ENCODE results near the gene HDAC9.
A peak's percentile ranks its signal among the peaks of the same experiment; 100 is the strongest.

Gene HDAC9

GRCh38 chr7:18564779-18565178 is 69.2 kb downstream of the HDAC9 start:
- Histone ChIP-seq H2AFZ (ENCODE audit: low read depth, low read length, severe bottlenecking) (no peak overlapping the region), H3K4me3 (ENCODE audit: insufficient read depth, low read length, poor library complexity, severe bottlenecking) (no peak overlapping the region), H3F3A (ENCODE audit: insufficient read depth) (no peaks in the 10 kb centered on the region), H3K9me2 (replicated peaks; ENCODE audit: insufficient read depth, low read length) (no peaks in the 10 kb centered on the region), H3K9ac (ENCODE audit: low read length) (no peak overlapping the region), H3K9me3 (ENCODE audit: insufficient read depth, low read length) (no peaks in the 10 kb centered on the region), H3K27me3 (ENCODE audit: low read length) (no peaks in the 10 kb centered on the region), H3K4me2 (ENCODE audit: low read depth, low read length, poor library complexity, severe bottlenecking) (no peak overlapping the region), H4K20me1 (ENCODE audit: low read depth, low read length) (no peaks in the 10 kb centered on the region), H3K36me3 (ENCODE audit: low read length) (no peaks in the 10 kb centered on the region), H3K27ac (ENCODE audit: low read depth, low read length) (no peak overlapping the region), H3K79me2 (ENCODE audit: insufficient read depth, low read length) (no peaks in the 10 kb centered on the region)
- TF ChIP-seq CTCF (IDR thresholded peaks at IDR 0.05; ENCODE audit: insufficient read depth, low read length, poor library complexity, severe bottlenecking) (no peak), EZH2phosphoT487 (conservative IDR thresholded peaks at IDR 0.05; ENCODE audit: low read length) (no peak)

DNA sequence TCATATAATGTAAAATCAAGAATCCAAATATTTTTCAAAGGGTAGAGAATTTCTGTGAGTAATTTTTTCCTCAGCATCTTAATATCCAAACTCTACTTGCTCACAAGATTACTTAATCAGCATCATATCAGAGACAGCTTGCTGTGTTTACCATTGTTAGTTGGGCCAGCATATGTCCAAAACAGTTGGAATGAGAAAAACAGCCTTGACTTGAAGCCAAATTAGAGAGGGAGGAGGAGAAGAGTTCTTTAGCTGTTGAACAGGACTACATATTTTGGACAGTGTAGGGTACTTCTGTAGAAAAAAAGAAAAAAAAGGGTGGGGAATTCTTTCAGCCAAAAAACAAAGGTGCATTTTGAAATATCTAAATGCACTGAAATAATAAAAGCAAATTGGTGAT is 69.8 kb downstream of the HDAC9 start:
- TF ChIP-seq CTCF (IDR thresholded peaks at IDR 0.05; ENCODE audit: insufficient read depth, low read length, poor library complexity, severe bottlenecking) (no peak), EZH2phosphoT487 (conservative IDR thresholded peaks at IDR 0.05; ENCODE audit: low read length) (no peak)

GRCh38 chr7:18566205-18566604 is 70.7 kb downstream of the HDAC9 start:
- Histone ChIP-seq H3K4me2 (ENCODE audit: low read depth, low read length, poor library complexity, severe bottlenecking) (peak overlapping the region; percentile 1), H3K27me3 (ENCODE audit: low read length) (no peaks in the 10 kb centered on the region), H3F3A (ENCODE audit: insufficient read depth) (no peaks in the 10 kb centered on the region), H3K9ac (ENCODE audit: low read length) (no peak overlapping the region), H4K20me1 (ENCODE audit: low read depth, low read length) (no peaks in the 10 kb centered on the region), H3K27ac (ENCODE audit: low read depth, low read length) (no peak overlapping the region), H3K9me3 (ENCODE audit: insufficient read depth, low read length) (no peaks in the 10 kb centered on the region), H3K36me3 (ENCODE audit: low read length) (no peaks in the 10 kb centered on the region), H3K4me3 (ENCODE audit: insufficient read depth, low read length, poor library complexity, severe bottlenecking) (no peak overlapping the region), H2AFZ (ENCODE audit: low read depth, low read length, severe bottlenecking) (no peak overlapping the region), H3K79me2 (ENCODE audit: insufficient read depth, low read length) (no peaks in the 10 kb centered on the region), H3K9me2 (replicated peaks; ENCODE audit: insufficient read depth, low read length) (no peaks in the 10 kb centered on the region)
- TF ChIP-seq EZH2phosphoT487 (conservative IDR thresholded peaks at IDR 0.05; ENCODE audit: low read length) (no peak), CTCF (IDR thresholded peaks at IDR 0.05; ENCODE audit: insufficient read depth, low read length, poor library complexity, severe bottlenecking) (no peak)

More for the DNA sequence above, 69.8 kb downstream of the HDAC9 start:
- H3K4me3 ChIP-seq (ENCODE audit: insufficient read depth, low read length, poor library complexity, severe bottlenecking), result no peak overlapping the region
- H2AFZ ChIP-seq (ENCODE audit: low read depth, low read length, severe bottlenecking), result no peak overlapping the region
- no peaks in the 10 kb centered on the region for H3F3A ChIP-seq (ENCODE audit: insufficient read depth)
- H3K4me2 ChIP-seq (ENCODE audit: low read depth, low read length, poor library complexity, severe bottlenecking), result no peak overlapping the region
- H3K9ac ChIP-seq (ENCODE audit: low read length), result no peak overlapping the region
- H3K36me3 ChIP-seq (ENCODE audit: low read length), result no peaks in the 10 kb centered on the region
- no peaks in the 10 kb centered on the region for H4K20me1 ChIP-seq (ENCODE audit: low read depth, low read length)
- no peaks in the 10 kb centered on the region for H3K9me2 ChIP-seq (replicated peaks; ENCODE audit: insufficient read depth, low read length)
- H3K9me3 ChIP-seq (ENCODE audit: insufficient read depth, low read length), result no peaks in the 10 kb centered on the region
- no peak overlapping the region for H3K27ac ChIP-seq (ENCODE audit: low read depth, low read length)
- no peaks in the 10 kb centered on the region for H3K27me3 ChIP-seq (ENCODE audit: low read length)
- no peaks in the 10 kb centered on the region for H3K79me2 ChIP-seq (ENCODE audit: insufficient read depth, low read length)
